ENCODE results near the gene UGT3A2.

UGT3A2 gene

GRCh38 chr5:36066540-36067210 is at the start of gene UGT3A2:
UGT3A2 (minus strand) TSS chr5:36066882; CDS start chr5:36066789, 93 bp downstream.
- DNase-seq, result no peak

- DNase-seq, result no peak
Measured at GRCh38 chr5:36111238-36111637, 44.6 kb upstream of the UGT3A2 start.

GRCh38 chr5:36108758-36109460 is 42.2 kb upstream of the UGT3A2 start:
- DNase-seq, result no peak

GRCh38 chr5:36105819-36106218 is 39.1 kb upstream of the UGT3A2 start:
- no peak for DNase-seq

GRCh38 chr5:36099748-36100147 is 33.1 kb upstream of the UGT3A2 start:
- no peak for DNase-seq

GRCh38 chr5:36096486-36096885 is 29.8 kb upstream of the UGT3A2 start:
- no peak for DNase-seq

- DNase-seq, result peak; percentile 14
Measured at GRCh38 chr5:36089989-36090388, 23.3 kb upstream of the UGT3A2 start.

GRCh38 chr5:36079200-36079781 is 12.6 kb upstream of the UGT3A2 start:
- peak; percentile 61 for DNase-seq

GRCh38 chr5:36078430-36078829 is 11.7 kb upstream of the UGT3A2 start:
- no peak for DNase-seq

- DNase-seq, result peak; percentile 14
Measured at GRCh38 chr5:36073595-36074216, 7.0 kb upstream of the UGT3A2 start.

GRCh38 chr5:36070687-36071571 is 4.2 kb upstream of the UGT3A2 start:
- DNase-seq, result no peak

- DNase-seq, result no peak
Measured at GRCh38 chr5:36068751-36069281, 2.1 kb upstream of the UGT3A2 start.

- no peak for DNase-seq
Measured at GRCh38 chr5:36066001-36066539, 612 bp downstream of the UGT3A2 start.

- DNase-seq, result no peak
Measured at GRCh38 chr5:36060420-36060887, 6.2 kb downstream of the UGT3A2 start.

GRCh38 chr5:36059571-36060419 is 6.9 kb downstream of the UGT3A2 start:
- DNase-seq, result no peak

- no peak for DNase-seq
Measured at GRCh38 chr5:36058776-36059175, 7.9 kb downstream of the UGT3A2 start.

GRCh38 chr5:36057386-36057785 is 9.3 kb downstream of the UGT3A2 start:
- no peak for DNase-seq

GRCh38 chr5:36056422-36056821 is 10.3 kb downstream of the UGT3A2 start:
- DNase-seq, result no peak

GRCh38 chr5:36055984-36056383 is 10.7 kb downstream of the UGT3A2 start:
- no peak for DNase-seq

- DNase-seq, result no peak
Measured at GRCh38 chr5:36054647-36055046, 12.0 kb downstream of the UGT3A2 start.

- DNase-seq, result no peak
Measured at GRCh38 chr5:36052538-36052937, 14.1 kb downstream of the UGT3A2 start.
